Activated CD4-positive, alpha-beta T cell treated with anti-CD3 and anti-CD28 coated beads for 36 hours (primary cell): Measurements from ENCODE around the gene SPTAN1. TPM values are rescaled to one million over a fixed set of nuclear protein-coding genes. Genes with fewer than 3 reads are reported as not detected.
A peak's percentile ranks its signal among the peaks of the same experiment; 100 is the strongest.
"Not testable (repeated sequence)": the region's sequence is repeated elsewhere in the genome, so short reads cannot be mapped to it uniquely, and the experiment has no call there.

Experiments
- ATAC-seq: fragments of 200-7000 bp; cut with Tn5 transposase; one replicate; pipeline ENCODE4 v1.10.0; 2021; ENCODE audit warnings: mild to moderate bottlenecking, moderate library complexity
- CTCF ChIA-PET: fragments of 350-600 bp; sonication (Branson Sonifier 250); formaldehyde crosslinking; loops from one replicate; lab custom pipeline; 2021; ENCODE audit warnings: antibody characterized with exemption; lab: Charles Lee
- POLR2A ChIA-PET: fragments of 350-600 bp; sonication (Branson Sonifier 250); formaldehyde crosslinking; loops from one replicate; lab custom pipeline; 2021; ENCODE audit warnings: antibody characterized with exemption, inconsistent platforms; lab: Charles Lee
- DNase-seq: peaks from one replicate; pipeline ENCODE4 v3.0.0-alpha.2; 2020
- H3K27ac Mint-ChIP-seq: one replicate; pipeline ENCODE4 v1.8.0; 2021; ENCODE audit warnings: mixed read lengths
- H3K27me3 Mint-ChIP-seq: one replicate; pipeline ENCODE4 v1.8.0; 2021; ENCODE audit warnings: mixed read lengths
- H3K36me3 Mint-ChIP-seq: one replicate; pipeline ENCODE4 v1.8.0; 2021; ENCODE audit warnings: low read depth, mixed read lengths
- H3K4me1 Mint-ChIP-seq: one replicate; pipeline ENCODE4 v1.8.0; 2021; ENCODE audit warnings: mixed read lengths
- H3K4me3 Mint-ChIP-seq: one replicate; pipeline ENCODE4 v1.8.0; 2021; ENCODE audit warnings: mild to moderate bottlenecking, moderate library complexity, mixed read lengths
- H3K9me3 Mint-ChIP-seq: one replicate; pipeline ENCODE4 v1.8.0; 2021; ENCODE audit warnings: low read depth, mixed read lengths
- intact Hi-C, 2 experiments: fragments of 100-400 bp; cut with DNase I in 1 of 2; cut with micrococcal nuclease in 1 of 2; formaldehyde crosslinking; loops; one replicate each; pipeline versions ENCODE4 v1.14.2 to v1.15.1; 2022 to 2024; cut with DNase I, micrococcal nuclease
- total RNA-seq, 2 experiments: library from RNA; stranded (reverse); gene quantifications; one replicate each; pipeline ENCODE4 v1.2.3, GENCODE V29; 2021

The SPTAN1 gene
- 100 to 1,000 TPM; 192 to 269 TPM for total RNA-seq

- intact Hi-C loops, result loop anchor here (1.0 to 5.0 kb wide), 24 partner anchors 35 to 570 kb away; partner anchors contain the start of genes ODF2 (in 2 of the 2), URM1 (in 2 of the 2), ZDHHC12 (in 2 of the 2) and BBLN (in 1 of the 2)
- H3K27me3 Mint-ChIP-seq, result no peaks in the 10 kb centered on the region
- H3K4me3 Mint-ChIP-seq, result no peak within 1 kb of the TSS
- no peaks in the 10 kb centered on the region for H3K9me3 Mint-ChIP-seq
- ATAC-seq (peak; percentile 78), DNase-seq (peak; percentile 98)
- POLR2A ChIA-PET, result interaction anchor here (0.9 to 2.2 kb wide), 7 partner anchors 13 to 476 kb away, joined by 3 to 13 read pairs (median 4); partner anchors contain the start of genes GLE1, SH3GLB2 and ZDHHC12
- peaks cover 2% of the 10 kb centered on the region for H3K36me3 Mint-ChIP-seq
- peak within 1 kb of the TSS; percentile 97 for H3K27ac Mint-ChIP-seq
- CTCF ChIA-PET, result interaction anchor here (0.7 to 2.6 kb wide), 4 partner anchors 11 to 116 kb away, joined by 3 to 8 read pairs (median 4); partner anchors contain the start of gene GLE1
- peaks cover 34% of the 10 kb centered on the region for H3K4me1 Mint-ChIP-seq
Measured at GRCh38 chr9:128552153-128552743, at the start of gene SPTAN1. TSS of gene SPTAN1 (plus strand) at chr9:128552587. CDS start at chr9:128566741, 14,154 bp downstream.

GRCh38 chr9:128503415-128503825, 49.0 kb upstream of the SPTAN1 start:
- ATAC-seq, DNase-seq, POLR2A ChIA-PET, H3K9me3 Mint-ChIP-seq, H3K27ac Mint-ChIP-seq, H3K27me3 Mint-ChIP-seq: not testable (repeated sequence)
- CTCF ChIA-PET, result interaction anchor here (0.5 to 0.6 kb wide), 2 partner anchors 50 to 104 kb away, joined by 3 read pairs; no protein-coding TSS in a partner anchor
- peaks cover 16% of the 10 kb centered on the region for H3K4me1 Mint-ChIP-seq
- intact Hi-C loops, result loop anchor here in 1 of 2 experiments (5.0 kb wide), 1 partner anchor 46 kb away; the partner anchor contains the start of gene ODF2
- H3K36me3 Mint-ChIP-seq, result peaks cover 30% of the 10 kb centered on the region
- H3K4me3 Mint-ChIP-seq, result peak overlapping the region; percentile 95

- Mint-ChIP-seq H3K9me3 (no peaks in the 10 kb centered on the region), H3K4me1 (peaks cover 20% of the 10 kb centered on the region), H3K27me3 (no peaks in the 10 kb centered on the region), H3K4me3 (peak overlapping the region; percentile 95), H3K27ac (peak overlapping the region; percentile 67), H3K36me3 (peaks cover 30% of the 10 kb centered on the region)
- ATAC-seq (no peak), DNase-seq (peak; percentile 11)
- ChIA-PET POLR2A (no interaction called here), CTCF (interaction anchor here (0.5 to 0.6 kb wide), 2 partner anchors 50 to 103 kb away, joined by 3 read pairs; no protein-coding TSS in a partner anchor)
- intact Hi-C loops, result loop anchor here (1.0 to 5.0 kb wide), 16 partner anchors 47 to 606 kb away; partner anchors contain the start of genes ODF2 (in 2 of the 2), BBLN (in 1 of the 2), COQ4 (in 1 of the 2) and CRAT (in 1 of the 2)
Measured at GRCh38 chr9:128503870-128504269, 48.5 kb upstream of the SPTAN1 start.

- POLR2A ChIA-PET, result interaction anchor here (0.6 to 1.3 kb wide), 6 partner anchors 9 to 317 kb away, joined by 3 to 13 read pairs (median 5); partner anchors contain the start of genes GOLGA2, SPTAN1 and SWI5
- CTCF ChIA-PET, result interaction anchor here (0.6 to 2.5 kb wide), 3 partner anchors 45 to 143 kb away, joined by 3 to 9 read pairs (median 4); partner anchors contain the start of gene SPTAN1
Measured at GRCh38 chr9:128504485-128505413, 47.6 kb upstream of the SPTAN1 start, which contains the start of gene GLE1. TSS of gene GLE1 (plus strand) at chr9:128504719. CDS start at chr9:128504806, 87 bp downstream.

GRCh38 chr9:128505414-128505765, 47.0 kb upstream of the SPTAN1 start:
- Mint-ChIP-seq H3K27me3 (no peaks in the 10 kb centered on the region), H3K36me3 (peaks cover 31% of the 10 kb centered on the region), H3K4me1 (peaks cover 21% of the 10 kb centered on the region), H3K4me3 (peak overlapping the region; percentile 95), H3K27ac (peak overlapping the region; percentile 99), H3K9me3 (no peaks in the 10 kb centered on the region)
- no peak for ATAC-seq
- no peak for DNase-seq
- intact Hi-C loops, result loop anchor here (1.0 to 2.0 kb wide), 2 partner anchors 45 to 143 kb away; no protein-coding TSS in a partner anchor
- ChIA-PET CTCF (interaction anchor here (0.6 to 2.5 kb wide), 3 partner anchors 45 to 668 kb away, joined by 3 to 9 read pairs (median 3); no protein-coding TSS in a partner anchor), POLR2A (interaction anchor here (0.6 to 1.3 kb wide), 5 partner anchors 10 to 316 kb away, joined by 3 to 13 read pairs (median 5); partner anchors contain the start of gene SPTAN1)

More at GRCh38 chr9:128504485-128505413, 47.6 kb upstream of the SPTAN1 start, which contains the start of gene GLE1:
- H3K9me3 Mint-ChIP-seq, result no peaks in the 10 kb centered on the region
- H3K4me3 Mint-ChIP-seq, result peak within 1 kb of the TSS; percentile 95
- H3K4me1 Mint-ChIP-seq, result peaks cover 21% of the 10 kb centered on the region
- peak; percentile 98 for DNase-seq
- ATAC-seq, result peak; percentile 99
- peaks cover 31% of the 10 kb centered on the region for H3K36me3 Mint-ChIP-seq
- intact Hi-C loops, result loop anchor here (1.0 to 5.0 kb wide), 17 partner anchors 46 to 606 kb away; partner anchors contain the start of genes ODF2 (in 2 of the 2), BBLN (in 1 of the 2), COQ4 (in 1 of the 2) and CRAT (in 1 of the 2)
- H3K27ac Mint-ChIP-seq, result peak within 1 kb of the TSS; percentile 99
- H3K27me3 Mint-ChIP-seq, result no peaks in the 10 kb centered on the region

- not testable (repeated sequence) for ATAC-seq, H3K9me3 Mint-ChIP-seq, H3K27ac Mint-ChIP-seq, H3K27me3 Mint-ChIP-seq, DNase-seq
- POLR2A ChIA-PET, result interaction anchor here (1.2 to 1.3 kb wide), 2 partner anchors 45 to 47 kb away, joined by 6 to 13 read pairs; partner anchors contain the start of gene SPTAN1
- Mint-ChIP-seq H3K36me3 (peaks cover 27% of the 10 kb centered on the region), H3K4me3 (peak overlapping the region; percentile 95), H3K4me1 (peaks cover 21% of the 10 kb centered on the region)
- CTCF ChIA-PET, result interaction anchor here (0.6 to 2.5 kb wide), 2 partner anchors 144 to 668 kb away, joined by 3 to 9 read pairs; no protein-coding TSS in a partner anchor
- intact Hi-C loops, result loop anchor here (1.0 to 2.0 kb wide), 2 partner anchors 44 to 143 kb away; no protein-coding TSS in a partner anchor
Measured at GRCh38 chr9:128505906-128506305, 46.5 kb upstream of the SPTAN1 start.

- Mint-ChIP-seq H3K9me3 (no peaks in the 10 kb centered on the region), H3K27ac (no peak overlapping the region), H3K4me3 (no peak overlapping the region), H3K27me3 (no peaks in the 10 kb centered on the region), H3K36me3 (peaks cover 44% of the 10 kb centered on the region), H3K4me1 (peaks cover 10% of the 10 kb centered on the region)
- POLR2A ChIA-PET, result no interaction called here
- no peak for ATAC-seq
- CTCF ChIA-PET, result no interaction called here
- no peak for DNase-seq
- intact Hi-C loops, result no loop called here
Measured at GRCh38 chr9:128512820-128513219, 39.6 kb upstream of the SPTAN1 start.

- no peak overlapping the region for H3K4me3 Mint-ChIP-seq
- DNase-seq (no peak), ATAC-seq (no peak)
- H3K27me3 Mint-ChIP-seq, result no peaks in the 10 kb centered on the region
- H3K36me3 Mint-ChIP-seq, result peaks cover 53% of the 10 kb centered on the region
- no peaks in the 10 kb centered on the region for H3K4me1 Mint-ChIP-seq
- no peak overlapping the region for H3K27ac Mint-ChIP-seq
- CTCF ChIA-PET, result interaction anchor here (0.6 to 0.8 kb wide), 4 partner anchors 8 to 240 kb away, joined by 3 read pairs; no protein-coding TSS in a partner anchor
- no peaks in the 10 kb centered on the region for H3K9me3 Mint-ChIP-seq
- intact Hi-C loops, result no loop called here
- POLR2A ChIA-PET, result no interaction called here
Measured at GRCh38 chr9:128521956-128522355, 30.4 kb upstream of the SPTAN1 start.

GRCh38 chr9:128523199-128523925, 29.0 kb upstream of the SPTAN1 start:
- Mint-ChIP-seq H3K9me3 (no peaks in the 10 kb centered on the region), H3K27ac (no peak overlapping the region), H3K4me1 (no peaks in the 10 kb centered on the region), H3K27me3 (no peaks in the 10 kb centered on the region), H3K4me3 (no peak overlapping the region), H3K36me3 (peaks cover 49% of the 10 kb centered on the region)
- no peak for DNase-seq
- no peak for ATAC-seq
- ChIA-PET CTCF (interaction anchor here (0.5 kb wide), 1 partner anchor 282 kb away, joined by 4 read pairs; no protein-coding TSS in a partner anchor), POLR2A (no interaction called here)
- intact Hi-C loops, result no loop called here

- H3K4me3 Mint-ChIP-seq, result no peak overlapping the region
- no peaks in the 10 kb centered on the region for H3K27me3 Mint-ChIP-seq
- H3K9me3 Mint-ChIP-seq, result no peaks in the 10 kb centered on the region
- POLR2A ChIA-PET, result no interaction called here
- no peak overlapping the region for H3K27ac Mint-ChIP-seq
- DNase-seq (no peak), ATAC-seq (no peak)
- intact Hi-C loops, result no loop called here
- H3K4me1 Mint-ChIP-seq, result no peaks in the 10 kb centered on the region
- CTCF ChIA-PET, result no interaction called here
- peaks cover 49% of the 10 kb centered on the region for H3K36me3 Mint-ChIP-seq
Measured at GRCh38 chr9:128526720-128527119, 25.7 kb upstream of the SPTAN1 start.
